Lower lobe of right lung (tissue), 2 donors: ENCODE measurements around the gene PLEKHD1. TPM values are rescaled to one million over a fixed set of nuclear protein-coding genes. Genes with fewer than 3 reads are reported as not detected.
A peak's percentile ranks its signal among the peaks of the same experiment; 100 is the strongest.

Source experiments
- ATAC-seq, 2 donors: fragments of 200-7000 bp; cut with Tn5 transposase; one replicate each; pipeline ENCODE4 v1.9.1; 2020 to 2022; ENCODE audit warnings: mild to moderate bottlenecking in 2 of 2, moderate library complexity in 2 of 2
- DNase-seq: peaks from one replicate; pipeline ENCODE4 v3.0.0-alpha.2; 2020
- H3K27ac ChIP-seq: fragments of 200-600 bp; one replicate; pipeline ENCODE4 v1.8.0; 2022
- H3K27me3 ChIP-seq: fragments of 200-600 bp; one replicate; pipeline ENCODE4 v1.8.0; 2022; ENCODE audit warnings: low read depth
- H3K36me3 ChIP-seq: fragments of 200-600 bp; one replicate; pipeline ENCODE4 v1.8.0; 2022; ENCODE audit warnings: mild to moderate bottlenecking
- H3K4me1 ChIP-seq: fragments of 200-600 bp; one replicate; pipeline ENCODE4 v1.8.0; 2022
- H3K4me3 ChIP-seq: fragments of 200-600 bp; one replicate; pipeline ENCODE4 v1.8.0; 2022; ENCODE audit warnings: mild to moderate bottlenecking
- H3K9me3 ChIP-seq: fragments of 200-600 bp; one replicate; pipeline ENCODE4 v1.8.0; 2022
- intact Hi-C: fragments of 100-400 bp; cut with DNase I; formaldehyde crosslinking; loops from one replicate; pipeline ENCODE4 v1.11.0; 2022
- total RNA-seq: library from RNA; stranded (reverse); fragmentation: NEBNext Ultra II Directional; extraction: Animal tissue kit (Norgen Biotek cat#: 25700); gene quantifications from one replicate; pipeline ENCODE4 v1.2.1, GENCODE V29; 2021
- TF ChIP-seq, protein P1 (sequence below): fragments of 200-600 bp; IDR thresholded peaks from one replicate; pipeline ENCODE4 v1.8.0; 2022; ENCODE audit warnings: antibody characterized with exemption, mild to moderate bottlenecking
- donor health status: DM: no; HTN: yes; CAD: no; lungs with severe emphysema.

PLEKHD1 gene
- total RNA-seq, 1 donor from 2014 or later, result 0.47 TPM

DNA sequence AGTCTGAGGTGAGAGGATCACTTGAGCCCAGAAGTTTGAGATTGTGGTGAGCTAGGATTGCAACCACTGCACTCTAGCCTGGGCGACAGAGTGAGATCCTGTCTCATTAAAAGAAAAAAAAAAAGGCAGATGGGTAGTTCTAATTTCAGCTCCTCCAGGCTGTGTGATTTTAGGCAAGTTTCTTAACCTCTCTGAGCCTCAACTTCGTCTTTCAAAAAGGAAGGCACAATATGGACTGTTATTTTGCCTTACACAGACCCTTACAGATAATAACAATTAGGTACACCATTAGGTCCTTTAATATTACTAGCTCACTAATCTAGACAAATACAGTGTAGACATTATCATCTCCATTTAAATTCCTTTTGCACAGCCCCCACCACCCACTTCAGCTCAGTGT is 94.9 kb downstream of the PLEKHD1 start:
- Histone ChIP-seq H3K36me3 (no peaks in the 10 kb centered on the region), H3K4me3 (no peak overlapping the region), H3K27me3 (peaks cover 23% of the 10 kb centered on the region), H3K9me3 (no peaks in the 10 kb centered on the region), H3K27ac (no peak overlapping the region), H3K4me1 (peaks cover 6% of the 10 kb centered on the region)
- intact Hi-C loops, result no loop called here
- no peak for ATAC-seq
- DNase-seq, result no peak
- TF ChIP-seq, protein P1, sequence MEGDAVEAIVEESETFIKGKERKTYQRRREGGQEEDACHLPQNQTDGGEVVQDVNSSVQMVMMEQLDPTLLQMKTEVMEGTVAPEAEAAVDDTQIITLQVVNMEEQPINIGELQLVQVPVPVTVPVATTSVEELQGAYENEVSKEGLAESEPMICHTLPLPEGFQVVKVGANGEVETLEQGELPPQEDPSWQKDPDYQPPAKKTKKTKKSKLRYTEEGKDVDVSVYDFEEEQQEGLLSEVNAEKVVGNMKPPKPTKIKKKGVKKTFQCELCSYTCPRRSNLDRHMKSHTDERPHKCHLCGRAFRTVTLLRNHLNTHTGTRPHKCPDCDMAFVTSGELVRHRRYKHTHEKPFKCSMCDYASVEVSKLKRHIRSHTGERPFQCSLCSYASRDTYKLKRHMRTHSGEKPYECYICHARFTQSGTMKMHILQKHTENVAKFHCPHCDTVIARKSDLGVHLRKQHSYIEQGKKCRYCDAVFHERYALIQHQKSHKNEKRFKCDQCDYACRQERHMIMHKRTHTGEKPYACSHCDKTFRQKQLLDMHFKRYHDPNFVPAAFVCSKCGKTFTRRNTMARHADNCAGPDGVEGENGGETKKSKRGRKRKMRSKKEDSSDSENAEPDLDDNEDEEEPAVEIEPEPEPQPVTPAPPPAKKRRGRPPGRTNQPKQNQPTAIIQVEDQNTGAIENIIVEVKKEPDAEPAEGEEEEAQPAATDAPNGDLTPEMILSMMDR, result no peak

DNA sequence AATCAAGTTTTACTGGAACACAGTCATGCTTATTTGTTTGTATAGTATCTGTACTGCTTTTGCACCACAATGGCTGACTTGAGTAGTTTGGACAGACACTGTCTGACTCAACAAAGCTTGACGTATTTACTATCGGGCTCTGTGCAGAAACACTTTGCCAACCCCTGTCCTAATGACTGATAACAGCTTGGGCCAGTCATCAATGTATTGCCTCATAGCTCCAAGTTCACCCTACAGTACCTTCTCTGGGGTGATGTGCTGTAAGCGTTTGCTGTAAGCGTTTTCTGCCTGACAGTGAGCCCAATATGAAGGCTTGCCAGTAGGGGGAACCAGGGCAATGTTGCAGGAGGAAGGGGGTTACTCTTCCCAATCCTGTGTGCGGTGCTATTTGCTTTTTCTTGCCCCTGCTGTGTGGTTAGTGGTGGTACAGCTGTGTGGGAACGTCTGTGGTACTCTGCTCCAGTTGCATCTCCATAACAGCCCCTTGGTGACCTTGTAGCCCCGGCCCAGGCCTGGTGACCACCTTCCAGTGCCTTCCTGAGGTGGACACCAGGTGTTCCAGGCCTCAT is 95.6 kb downstream of the PLEKHD1 start:
- Histone ChIP-seq H3K9me3 (no peaks in the 10 kb centered on the region), H3K27ac (no peak overlapping the region), H3K4me1 (no peaks in the 10 kb centered on the region), H3K27me3 (peaks cover 18% of the 10 kb centered on the region), H3K4me3 (no peak overlapping the region), H3K36me3 (no peaks in the 10 kb centered on the region)
- no peak for DNase-seq
- intact Hi-C loops, result no loop called here
- ATAC-seq, result peak; percentile 57 to 63
- TF ChIP-seq, protein P1, result peak; percentile 37

Other genes starting within 250 kb of the PLEKHD1 start
- gene GALNT16, start 224.6 kb upstream of the PLEKHD1 start, total RNA-seq, result 3.5 TPM
- gene ERH, start 86.4 kb upstream of the PLEKHD1 start, total RNA-seq, result 128 TPM
- gene SLC39A9, start 86.0 kb upstream of the PLEKHD1 start, total RNA-seq, result 49.6 TPM
- not detected for gene CCDC177, start 90.1 kb downstream of the PLEKHD1 start, total RNA-seq
- gene SUSD6, start 126.9 kb downstream of the PLEKHD1 start, total RNA-seq, result 80.1 TPM